HepG2 (cell line): ENCODE data around the gene HSPA1B.
A peak's percentile ranks its signal among the peaks of the same experiment; 100 is the strongest.

Source experiments
- BCL6 ChIP-seq: IDR thresholded peaks from 2 replicates; pipeline ENCODE4 v1.6.1; 2016; ENCODE audit warnings: missing genetic modification reagents, missing compliant biosample characterization
- CBX5 ChIP-seq: sonication (generic); formaldehyde crosslinking; IDR thresholded peaks from 2 replicates; pipeline ENCODE4 v1.4.0; 2020; ENCODE audit warnings: missing genetic modification reagents, borderline replicate concordance
- JUND ChIP-seq: sonication (generic); formaldehyde crosslinking; IDR thresholded peaks from 2 replicates; pipeline ENCODE4 v1.8.0; 2022; ENCODE audit warnings: mild to moderate bottlenecking, missing genetic modification reagents
- MEF2D ChIP-seq: sonication (generic); formaldehyde crosslinking; IDR thresholded peaks from 2 replicates; pipeline ENCODE4 v1.5.1; 2020; ENCODE audit warnings: mild to moderate bottlenecking, missing genetic modification reagents
- MEIS2 ChIP-seq: sonication (generic); formaldehyde crosslinking; IDR thresholded peaks from 2 replicates; pipeline ENCODE4 v1.9.0; 2021; ENCODE audit warnings: mild to moderate bottlenecking, missing genetic modification reagents
- NFKB2 ChIP-seq: sonication (generic); formaldehyde crosslinking; IDR thresholded peaks from 2 replicates; pipeline ENCODE4 v1.4.0; 2020; ENCODE audit warnings: missing genetic modification reagents, borderline replicate concordance
- NFKBIZ ChIP-seq: IDR thresholded peaks from 2 replicates; pipeline ENCODE4 v1.6.1; 2018; ENCODE audit warnings: missing genetic modification reagents, missing compliant biosample characterization
- ZFP62 ChIP-seq: sonication (generic); formaldehyde crosslinking; IDR thresholded peaks from 2 replicates; pipeline ENCODE4 v1.4.0; 2020; ENCODE audit warnings: missing genetic modification reagents
- ZNF292 ChIP-seq: sonication (generic); formaldehyde crosslinking; IDR thresholded peaks from 2 replicates; pipeline ENCODE4 v1.8.1; 2022; ENCODE audit warnings: mild to moderate bottlenecking, low read depth, missing genetic modification reagents, borderline replicate concordance
- ZZZ3 ChIP-seq: sonication (generic); formaldehyde crosslinking; IDR thresholded peaks from 2 replicates; pipeline ENCODE4 v1.4.0; 2020; ENCODE audit warnings: missing genetic modification reagents, mild to moderate bottlenecking, borderline replicate concordance
- TF ChIP-seq, protein P1 (sequence below): sonication (generic); formaldehyde crosslinking; IDR thresholded peaks from 2 replicates; pipeline ENCODE4 v1.5.1; 2020; ENCODE audit warnings: mild to moderate bottlenecking, missing genetic modification reagents, moderate library complexity
- TF ChIP-seq, protein P2 (sequence below): sonication (generic); formaldehyde crosslinking; IDR thresholded peaks from 2 replicates; pipeline ENCODE4 v1.5.0; 2020; ENCODE audit warnings: mild to moderate bottlenecking, missing genetic modification reagents, moderate library complexity
- TF ChIP-seq, protein P3 (sequence below): sonication (generic); formaldehyde crosslinking; IDR thresholded peaks from 2 replicates; pipeline ENCODE4 v1.4.0; 2020; ENCODE audit warnings: missing genetic modification reagents

DNA sequence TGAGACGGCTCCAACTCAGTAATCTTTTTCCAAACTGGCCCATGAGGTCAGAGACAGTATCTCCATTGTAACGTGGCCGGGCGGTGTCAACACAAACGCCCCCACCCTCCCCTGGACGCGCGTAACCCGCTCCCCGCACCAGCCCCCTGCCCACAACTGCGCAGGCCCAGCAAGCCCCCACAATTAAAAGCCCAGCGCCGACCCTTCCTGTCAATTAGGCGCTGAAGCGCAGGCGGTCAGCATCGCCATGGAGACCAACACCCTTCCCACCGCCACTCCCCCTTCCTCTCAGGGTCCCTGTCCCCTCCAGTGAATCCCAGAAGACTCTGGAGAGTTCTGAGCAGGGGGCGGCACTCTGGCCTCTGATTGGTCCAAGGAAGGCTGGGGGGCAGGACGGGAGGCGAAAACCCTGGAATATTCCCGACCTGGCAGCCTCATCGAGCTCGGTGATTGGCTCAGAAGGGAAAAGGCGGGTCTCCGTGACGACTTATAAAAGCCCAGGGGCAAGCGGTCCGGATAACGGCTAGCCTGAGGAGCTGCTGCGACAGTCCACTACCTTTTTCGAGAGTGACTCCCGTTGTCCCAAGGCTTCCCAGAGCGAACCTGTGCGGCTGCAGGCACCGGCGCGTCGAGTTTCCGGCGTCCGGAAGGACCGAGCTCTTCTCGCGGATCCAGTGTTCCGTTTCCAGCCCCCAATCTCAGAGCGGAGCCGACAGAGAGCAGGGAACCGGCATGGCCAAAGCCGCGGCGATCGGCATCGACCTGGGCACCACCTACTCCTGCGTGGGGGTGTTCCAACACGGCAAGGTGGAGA lies 12.3 kb upstream of the HSPA1B start, which contains the start of the genes HSPA1A and HSPA1L:
- TF ChIP-seq ZZZ3 (CRISPR knock-in tag) (no peak), CBX5 (CRISPR knock-in tag) (no peak), MEF2D (CRISPR knock-in tag) (no peak), BCL6 (CRISPR knock-in tag) (no peak), NFKBIZ (CRISPR knock-in tag) (no peak), ZNF292 (CRISPR knock-in tag) (no peak), NFKB2 (CRISPR knock-in tag) (peak; percentile 28; the same call in 1 of the 2 replicates), MEIS2 (peak; percentile 14; the same call in 1 of the 2 replicates), ZFP62 (CRISPR knock-in tag) (no peak), JUND (CRISPR knock-in tag) (no peak)
- TF ChIP-seq, protein P1, sequence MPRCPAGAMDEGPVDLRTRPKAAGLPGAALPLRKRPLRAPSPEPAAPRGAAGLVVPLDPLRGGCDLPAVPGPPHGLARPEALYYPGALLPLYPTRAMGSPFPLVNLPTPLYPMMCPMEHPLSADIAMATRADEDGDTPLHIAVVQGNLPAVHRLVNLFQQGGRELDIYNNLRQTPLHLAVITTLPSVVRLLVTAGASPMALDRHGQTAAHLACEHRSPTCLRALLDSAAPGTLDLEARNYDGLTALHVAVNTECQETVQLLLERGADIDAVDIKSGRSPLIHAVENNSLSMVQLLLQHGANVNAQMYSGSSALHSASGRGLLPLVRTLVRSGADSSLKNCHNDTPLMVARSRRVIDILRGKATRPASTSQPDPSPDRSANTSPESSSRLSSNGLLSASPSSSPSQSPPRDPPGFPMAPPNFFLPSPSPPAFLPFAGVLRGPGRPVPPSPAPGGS (CRISPR knock-in tag), result 0 out of 2 replicates have a peak, but pooled peaks have one; percentile 47
- TF ChIP-seq, protein P2, sequence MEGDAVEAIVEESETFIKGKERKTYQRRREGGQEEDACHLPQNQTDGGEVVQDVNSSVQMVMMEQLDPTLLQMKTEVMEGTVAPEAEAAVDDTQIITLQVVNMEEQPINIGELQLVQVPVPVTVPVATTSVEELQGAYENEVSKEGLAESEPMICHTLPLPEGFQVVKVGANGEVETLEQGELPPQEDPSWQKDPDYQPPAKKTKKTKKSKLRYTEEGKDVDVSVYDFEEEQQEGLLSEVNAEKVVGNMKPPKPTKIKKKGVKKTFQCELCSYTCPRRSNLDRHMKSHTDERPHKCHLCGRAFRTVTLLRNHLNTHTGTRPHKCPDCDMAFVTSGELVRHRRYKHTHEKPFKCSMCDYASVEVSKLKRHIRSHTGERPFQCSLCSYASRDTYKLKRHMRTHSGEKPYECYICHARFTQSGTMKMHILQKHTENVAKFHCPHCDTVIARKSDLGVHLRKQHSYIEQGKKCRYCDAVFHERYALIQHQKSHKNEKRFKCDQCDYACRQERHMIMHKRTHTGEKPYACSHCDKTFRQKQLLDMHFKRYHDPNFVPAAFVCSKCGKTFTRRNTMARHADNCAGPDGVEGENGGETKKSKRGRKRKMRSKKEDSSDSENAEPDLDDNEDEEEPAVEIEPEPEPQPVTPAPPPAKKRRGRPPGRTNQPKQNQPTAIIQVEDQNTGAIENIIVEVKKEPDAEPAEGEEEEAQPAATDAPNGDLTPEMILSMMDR (CRISPR knock-in tag), result no peak
- TF ChIP-seq, protein P3, sequence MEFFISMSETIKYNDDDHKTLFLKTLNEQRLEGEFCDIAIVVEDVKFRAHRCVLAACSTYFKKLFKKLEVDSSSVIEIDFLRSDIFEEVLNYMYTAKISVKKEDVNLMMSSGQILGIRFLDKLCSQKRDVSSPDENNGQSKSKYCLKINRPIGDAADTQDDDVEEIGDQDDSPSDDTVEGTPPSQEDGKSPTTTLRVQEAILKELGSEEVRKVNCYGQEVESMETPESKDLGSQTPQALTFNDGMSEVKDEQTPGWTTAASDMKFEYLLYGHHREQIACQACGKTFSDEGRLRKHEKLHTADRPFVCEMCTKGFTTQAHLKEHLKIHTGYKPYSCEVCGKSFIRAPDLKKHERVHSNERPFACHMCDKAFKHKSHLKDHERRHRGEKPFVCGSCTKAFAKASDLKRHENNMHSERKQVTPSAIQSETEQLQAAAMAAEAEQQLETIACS (CRISPR knock-in tag), result no peak
